ENCODE data around the gene HOXC6.

HOXC6 gene

GRCh38 chr12:54016051-54016450 is 12.2 kb upstream of the HOXC6 start:
- DNase-seq (ENCODE audit: low spot score) = no peak

GRCh38 chr12:54016478-54016964 is 11.7 kb upstream of the HOXC6 start:
- peak; percentile 85 for DNase-seq (ENCODE audit: low spot score)

- peak; percentile 77 for DNase-seq (ENCODE audit: low spot score)
These were observed 11.0 kb upstream of the HOXC6 start for GRCh38 chr12:54017027-54017788.

- peak; percentile 97 for DNase-seq (ENCODE audit: low spot score)
These were observed 10.3 kb upstream of the HOXC6 start for GRCh38 chr12:54017878-54018467.

GRCh38 chr12:54018468-54018984 is 9.7 kb upstream of the HOXC6 start:
- DNase-seq (ENCODE audit: low spot score) = peak; percentile 68

- peak; percentile 44 for DNase-seq (ENCODE audit: low spot score)
These were observed 9.0 kb upstream of the HOXC6 start for GRCh38 chr12:54019091-54019811.

GRCh38 chr12:54019924-54020590 is 8.2 kb upstream of the HOXC6 start:
- peak; percentile 64 for DNase-seq (ENCODE audit: low spot score)

GRCh38 chr12:54020591-54021405 is 7.4 kb upstream of the HOXC6 start:
- DNase-seq (ENCODE audit: low spot score) = no peak

- peak; percentile 49 for DNase-seq (ENCODE audit: low spot score)
These were observed 6.7 kb upstream of the HOXC6 start for GRCh38 chr12:54021432-54022013.

GRCh38 chr12:54022960-54023884 is 5.0 kb upstream of the HOXC6 start:
- DNase-seq (ENCODE audit: low spot score) = no peak

- no peak for DNase-seq (ENCODE audit: low spot score)
These were observed 4.1 kb upstream of the HOXC6 start for GRCh38 chr12:54024127-54024526.

GRCh38 chr12:54024581-54025305 is 3.5 kb upstream of the HOXC6 start:
- DNase-seq (ENCODE audit: low spot score) = no peak

- DNase-seq (ENCODE audit: low spot score) = no peak
These were observed 2.5 kb upstream of the HOXC6 start for GRCh38 chr12:54025499-54026405.

GRCh38 chr12:54026640-54027441 is 1.4 kb upstream of the HOXC6 start:
- DNase-seq (ENCODE audit: low spot score) = no peak

- no peak for DNase-seq (ENCODE audit: low spot score)
These were observed 826 bp upstream of the HOXC6 start for GRCh38 chr12:54027442-54027786.

- DNase-seq (ENCODE audit: low spot score) = no peak
These were observed 1.5 kb downstream of the HOXC6 start for GRCh38 chr12:54029529-54030441.
